GM06990 (cell line): Measurements from ENCODE around the gene GRPEL1.

ENCODE experiments used
- DNase-seq: peaks from one replicate; pipeline ENCODE4 v3.0.0-alpha.2; 2011; ENCODE audit not compliant: insufficient read length; ENCODE audit errors: extremely low read depth
- H3K27me3 ChIP-seq: replicated peaks from 2 replicates; pipeline ENCODE4 v1.6.0; 2011; ENCODE audit warnings: low read length; ENCODE audit not compliant: control insufficient read depth, insufficient read depth
- H3K36me3 ChIP-seq: 2 replicates; pipeline ENCODE4 v1.5.1; 2011; ENCODE audit warnings: low read length; ENCODE audit not compliant: control insufficient read depth, insufficient read depth
- H3K4me3 ChIP-seq: replicated peaks from 2 replicates; pipeline ENCODE4 v1.5.1; 2011; ENCODE audit warnings: low read depth, mild to moderate bottlenecking, control low read depth, low read length
- TF ChIP-seq, protein P1 (sequence below): IDR thresholded peaks from 2 replicates; pipeline ENCODE4 v1.5.1; 2011; ENCODE audit warnings: low read length, control low read depth, mild to moderate bottlenecking, inconsistent platforms; ENCODE audit not compliant: insufficient read depth, poor library complexity, severe bottlenecking

GRPEL1 gene

DNA sequence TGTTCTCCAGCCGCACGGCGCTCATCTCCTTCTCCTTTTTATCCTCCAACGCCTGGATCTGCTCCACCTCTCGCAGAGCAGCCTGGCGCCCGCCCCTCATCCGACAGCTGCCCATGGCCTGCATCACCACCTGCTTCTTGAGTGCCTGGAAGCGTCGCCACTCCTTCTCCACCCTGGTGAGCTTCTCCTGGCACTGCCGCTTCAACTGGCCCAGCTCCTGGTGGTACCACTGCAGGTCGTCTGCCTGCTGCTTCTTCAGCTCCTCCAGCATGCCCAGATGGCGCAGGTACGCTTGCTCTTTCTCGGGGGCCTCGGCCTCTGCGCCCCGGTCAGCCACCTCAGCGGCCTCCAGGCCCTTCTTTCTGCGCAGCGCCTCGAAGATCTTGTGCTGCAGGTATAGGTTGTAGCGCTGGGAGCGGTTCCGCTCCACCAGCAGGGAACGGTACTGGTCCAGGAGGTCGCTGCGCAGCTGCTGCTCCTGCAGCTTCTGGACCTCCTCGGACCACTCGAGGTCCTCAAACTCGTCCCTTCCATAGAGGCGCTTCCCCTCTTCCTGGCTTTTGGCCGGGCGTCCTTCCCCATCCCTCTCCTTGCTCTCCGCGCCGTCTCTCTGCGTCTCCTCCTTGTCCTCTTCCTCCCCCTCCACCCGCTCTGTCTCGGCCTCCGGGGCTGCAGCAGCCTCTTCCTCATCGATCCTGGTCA is 25.9 kb downstream of the GRPEL1 start:
- no peaks in the 10 kb centered on the region for H3K27me3 ChIP-seq
- no peak for DNase-seq
- H3K4me3 ChIP-seq, result peak overlapping the region; percentile 73
- TF ChIP-seq, protein P1, sequence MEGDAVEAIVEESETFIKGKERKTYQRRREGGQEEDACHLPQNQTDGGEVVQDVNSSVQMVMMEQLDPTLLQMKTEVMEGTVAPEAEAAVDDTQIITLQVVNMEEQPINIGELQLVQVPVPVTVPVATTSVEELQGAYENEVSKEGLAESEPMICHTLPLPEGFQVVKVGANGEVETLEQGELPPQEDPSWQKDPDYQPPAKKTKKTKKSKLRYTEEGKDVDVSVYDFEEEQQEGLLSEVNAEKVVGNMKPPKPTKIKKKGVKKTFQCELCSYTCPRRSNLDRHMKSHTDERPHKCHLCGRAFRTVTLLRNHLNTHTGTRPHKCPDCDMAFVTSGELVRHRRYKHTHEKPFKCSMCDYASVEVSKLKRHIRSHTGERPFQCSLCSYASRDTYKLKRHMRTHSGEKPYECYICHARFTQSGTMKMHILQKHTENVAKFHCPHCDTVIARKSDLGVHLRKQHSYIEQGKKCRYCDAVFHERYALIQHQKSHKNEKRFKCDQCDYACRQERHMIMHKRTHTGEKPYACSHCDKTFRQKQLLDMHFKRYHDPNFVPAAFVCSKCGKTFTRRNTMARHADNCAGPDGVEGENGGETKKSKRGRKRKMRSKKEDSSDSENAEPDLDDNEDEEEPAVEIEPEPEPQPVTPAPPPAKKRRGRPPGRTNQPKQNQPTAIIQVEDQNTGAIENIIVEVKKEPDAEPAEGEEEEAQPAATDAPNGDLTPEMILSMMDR, result no peak
- H3K36me3 ChIP-seq, result no peaks in the 10 kb centered on the region

DNA sequence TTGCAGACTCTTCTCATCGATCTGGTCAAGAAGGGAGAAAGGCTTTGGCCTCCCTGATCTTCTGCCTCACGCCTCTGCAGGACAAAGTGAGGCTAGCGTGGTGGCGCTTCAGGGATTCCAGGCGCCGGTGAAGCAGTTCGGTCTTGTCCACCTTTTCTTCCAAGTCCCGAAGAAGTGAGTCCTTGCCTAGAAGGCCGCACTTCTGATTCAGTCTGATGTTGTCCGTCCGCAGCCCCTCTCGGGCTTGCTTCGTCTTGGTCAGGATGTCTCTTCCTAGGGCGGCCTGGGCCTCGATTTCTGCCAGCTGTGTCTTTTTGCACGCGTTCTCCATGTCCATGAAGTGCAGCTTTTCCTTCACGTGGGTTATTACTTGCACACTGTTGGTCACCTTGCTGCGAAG is 26.6 kb downstream of the GRPEL1 start:
- Histone ChIP-seq H3K27me3 (no peaks in the 10 kb centered on the region), H3K36me3 (no peaks in the 10 kb centered on the region), H3K4me3 (no peak overlapping the region)
- TF ChIP-seq, protein P1, result no peak
- DNase-seq, result no peak

DNA sequence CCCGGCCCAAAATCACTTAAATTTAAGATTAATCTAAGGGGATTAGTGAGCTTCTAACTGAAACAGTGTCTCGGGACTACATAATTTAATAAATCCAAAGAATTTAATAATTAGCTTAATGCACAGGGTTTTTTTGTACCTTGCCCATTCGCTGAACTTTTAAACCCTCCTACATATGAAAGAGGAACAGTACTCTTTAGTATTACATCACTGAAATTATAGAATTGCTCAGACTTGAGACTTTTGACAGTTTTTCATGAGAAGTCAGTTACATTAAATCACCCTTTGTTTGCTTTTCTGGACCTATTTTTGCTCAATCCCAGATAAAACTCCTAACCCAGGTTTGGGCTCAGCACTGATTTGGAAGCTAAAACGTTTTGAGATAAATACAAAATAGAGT is 27.1 kb downstream of the GRPEL1 start:
- Histone ChIP-seq H3K27me3 (no peaks in the 10 kb centered on the region), H3K4me3 (no peak overlapping the region), H3K36me3 (no peaks in the 10 kb centered on the region)
- no peak for DNase-seq
- TF ChIP-seq, protein P1, result no peak

DNA sequence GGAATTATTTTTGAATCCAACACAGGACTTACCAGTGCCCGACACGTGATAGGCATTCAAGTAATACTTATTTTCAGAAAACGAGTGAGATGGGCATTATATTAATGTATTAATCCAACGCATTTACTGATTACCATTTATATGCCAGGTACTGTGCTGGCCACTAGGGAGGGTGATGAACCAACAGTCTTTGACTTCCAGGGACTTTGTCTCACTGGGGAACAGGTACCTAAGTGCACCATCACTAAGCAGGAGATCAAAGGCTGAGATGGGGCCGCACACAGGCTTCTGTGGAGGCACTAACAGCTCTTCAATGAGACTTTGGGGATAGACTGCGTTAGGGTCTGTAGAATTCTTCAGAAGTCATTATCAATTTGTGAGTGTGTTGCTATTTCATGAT is 30.4 kb downstream of the GRPEL1 start:
- Histone ChIP-seq H3K4me3 (no peak overlapping the region), H3K36me3 (peaks cover under 1% of the 10 kb centered on the region; the same call in 1 of the 2 replicates), H3K27me3 (no peaks in the 10 kb centered on the region)
- DNase-seq, result no peak
- TF ChIP-seq, protein P1, result peak; percentile 26

DNA sequence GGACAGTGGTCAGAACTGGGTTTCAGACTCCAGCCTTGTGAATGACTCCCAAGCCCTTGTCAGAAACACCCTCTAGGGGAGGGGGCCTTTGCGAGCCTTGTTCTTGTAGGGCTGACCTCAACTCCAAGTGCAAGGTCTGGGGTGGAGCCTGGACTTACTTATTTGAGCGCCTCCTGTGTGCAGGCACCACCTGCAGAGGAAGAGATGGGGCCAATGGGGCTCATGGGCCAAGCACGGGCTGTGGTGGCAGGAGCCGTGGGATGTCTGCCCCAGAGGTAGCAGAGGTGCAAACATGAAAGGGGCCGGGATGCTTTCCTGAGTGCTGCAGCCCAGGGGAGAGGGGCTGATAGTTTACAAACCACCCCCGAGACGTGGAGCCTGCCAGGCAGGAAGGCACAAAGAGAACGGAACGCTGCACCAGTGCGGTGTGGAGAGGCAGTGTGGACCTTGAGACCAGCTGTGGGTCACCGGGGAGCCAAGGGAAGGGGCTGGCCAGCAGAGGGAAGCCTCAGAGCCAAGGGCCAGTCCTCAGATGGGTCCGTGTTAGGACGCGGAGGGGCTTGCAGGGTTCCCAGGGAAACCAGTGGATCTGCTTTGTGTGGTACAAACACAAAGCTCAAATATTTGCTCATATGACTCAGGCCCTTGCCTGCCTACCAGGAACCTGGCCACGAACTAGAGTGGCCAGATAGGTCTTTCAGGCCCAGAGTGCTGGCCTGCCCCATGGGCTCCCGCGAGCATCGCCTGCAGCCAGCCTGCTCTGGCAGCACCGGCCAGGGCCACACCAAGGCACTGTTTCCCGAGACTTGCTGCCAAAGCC is 33.4 kb downstream of the GRPEL1 start:
- no peaks in the 10 kb centered on the region for H3K27me3 ChIP-seq
- TF ChIP-seq, protein P1, result no peak
- no peak for DNase-seq
- no peak overlapping the region for H3K4me3 ChIP-seq
- peaks cover 17% of the 10 kb centered on the region for H3K36me3 ChIP-seq
